Body of pancreas (tissue), 4 donors: Measurements from ENCODE around the gene PRCP.

Experiments
- POLR2A ChIP-seq, 3 donors: fragments of 450-650 bp; IDR thresholded peaks; one replicate each; pipeline ENCODE4 v1.6.1; 2016; ENCODE audit warnings: antibody characterized with exemption in 3 of 3, mild to moderate bottlenecking in 2 of 3
- TF ChIP-seq, protein P1 (sequence below), 7 experiments: fragments of 450-650 bp in 4 of 7; fragments of 200-600 bp in 3 of 7; sonication (generic) in 3 of 7; IDR thresholded peaks; one replicate each; pipeline ENCODE4 v1.5.1; 2016 to 2019; ENCODE audit warnings: antibody characterized with exemption in 7 of 7

DNA sequence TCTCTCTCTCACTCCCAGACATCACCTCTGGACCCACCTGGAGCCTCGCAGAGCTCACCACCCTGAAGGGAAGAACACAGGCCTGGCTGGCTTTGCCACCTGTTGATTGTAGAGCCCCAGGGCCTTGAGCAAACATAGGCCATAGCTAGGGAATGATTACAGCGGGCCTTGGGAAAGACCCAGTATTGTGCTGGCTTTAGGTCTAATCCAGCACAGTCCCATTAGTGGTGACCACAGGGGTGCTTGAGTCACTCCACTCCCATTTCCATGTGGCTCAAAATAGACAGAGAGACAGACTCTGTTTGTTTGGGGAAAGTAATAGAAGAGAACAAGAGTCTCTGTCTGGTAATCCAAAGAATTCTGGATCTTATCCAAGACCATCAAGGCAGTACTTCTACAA is 123.9 kb downstream of the PRCP start:
- TF ChIP-seq POLR2A (IDR thresholded peaks at IDR 0.05): no peak
- TF ChIP-seq, protein P1, sequence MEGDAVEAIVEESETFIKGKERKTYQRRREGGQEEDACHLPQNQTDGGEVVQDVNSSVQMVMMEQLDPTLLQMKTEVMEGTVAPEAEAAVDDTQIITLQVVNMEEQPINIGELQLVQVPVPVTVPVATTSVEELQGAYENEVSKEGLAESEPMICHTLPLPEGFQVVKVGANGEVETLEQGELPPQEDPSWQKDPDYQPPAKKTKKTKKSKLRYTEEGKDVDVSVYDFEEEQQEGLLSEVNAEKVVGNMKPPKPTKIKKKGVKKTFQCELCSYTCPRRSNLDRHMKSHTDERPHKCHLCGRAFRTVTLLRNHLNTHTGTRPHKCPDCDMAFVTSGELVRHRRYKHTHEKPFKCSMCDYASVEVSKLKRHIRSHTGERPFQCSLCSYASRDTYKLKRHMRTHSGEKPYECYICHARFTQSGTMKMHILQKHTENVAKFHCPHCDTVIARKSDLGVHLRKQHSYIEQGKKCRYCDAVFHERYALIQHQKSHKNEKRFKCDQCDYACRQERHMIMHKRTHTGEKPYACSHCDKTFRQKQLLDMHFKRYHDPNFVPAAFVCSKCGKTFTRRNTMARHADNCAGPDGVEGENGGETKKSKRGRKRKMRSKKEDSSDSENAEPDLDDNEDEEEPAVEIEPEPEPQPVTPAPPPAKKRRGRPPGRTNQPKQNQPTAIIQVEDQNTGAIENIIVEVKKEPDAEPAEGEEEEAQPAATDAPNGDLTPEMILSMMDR (IDR thresholded peaks at IDR 0.05): no peak
